Activated T-cell treated with anti-CD3 and anti-CD28 coated beads for 24 hours (primary cell): ENCODE results near the gene ACO2.
"Not testable (repeated sequence)": the region's sequence is repeated elsewhere in the genome, so short reads cannot be mapped to it uniquely, and the experiment has no call there.

Source experiments
- DNase-seq: peaks from one replicate; pipeline ENCODE4 v3.0.0-alpha.2; 2020; ENCODE audit warnings: low read depth

ACO2 gene

DNA sequence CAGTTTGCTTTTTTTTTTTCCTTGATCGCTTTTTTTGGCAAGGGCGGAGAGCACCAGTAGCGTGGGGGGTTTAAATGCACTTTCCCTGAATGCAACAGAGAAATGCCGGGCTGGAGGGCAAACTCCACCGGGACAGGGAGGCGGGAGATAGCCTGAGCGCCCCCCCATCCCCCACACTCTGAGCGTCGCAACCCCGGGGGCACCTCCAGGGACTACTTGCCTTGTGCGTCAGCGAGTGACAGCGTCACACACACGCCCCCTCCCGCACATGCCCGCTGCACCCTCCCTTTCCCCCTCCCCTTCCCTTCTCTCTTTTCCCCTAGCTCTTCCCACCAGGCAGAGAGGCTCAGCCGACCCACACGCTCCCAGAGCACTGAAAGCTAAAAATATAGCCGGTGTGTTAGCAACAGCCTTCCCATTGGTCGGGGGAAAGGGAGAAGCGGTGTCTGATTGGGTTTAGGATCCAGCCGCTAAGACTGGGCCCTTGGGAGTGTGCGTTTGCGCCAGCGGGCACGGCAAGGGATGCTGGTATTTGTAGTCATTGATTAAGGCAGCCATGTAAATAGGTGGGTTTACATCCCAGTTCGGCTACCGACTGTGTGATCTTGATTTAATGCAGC, 20.6 kb upstream of the ACO2 start:
- peak; percentile 90 for DNase-seq

DNA sequence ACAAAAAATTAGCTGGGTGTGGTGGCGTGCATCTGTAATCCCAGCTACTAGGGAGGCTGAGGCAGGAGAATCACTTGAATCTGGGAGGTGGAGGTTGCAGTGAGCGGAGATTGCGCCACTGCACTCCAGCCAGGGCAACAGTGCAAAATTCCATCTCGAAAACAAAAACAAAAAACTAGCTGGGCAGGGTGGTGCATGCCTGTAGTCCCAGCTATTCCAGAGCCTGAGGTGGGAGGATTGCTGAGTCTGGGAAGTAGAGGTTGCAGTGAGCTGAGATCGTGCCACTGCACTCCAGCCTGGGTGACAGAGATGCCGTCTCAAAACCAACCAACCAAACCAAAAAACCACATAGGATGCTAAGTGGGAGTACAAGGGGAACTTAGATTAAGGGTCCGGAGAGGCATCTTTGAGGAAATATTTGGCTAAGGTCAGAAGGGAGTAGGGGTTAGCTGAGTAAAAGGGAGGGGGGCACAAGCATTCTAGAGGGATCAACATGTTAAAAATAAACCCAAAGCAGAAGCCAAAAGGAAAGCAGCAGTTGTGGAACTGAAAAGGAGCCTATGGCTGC, 10.7 kb upstream of the ACO2 start:
- no peak for DNase-seq

DNA sequence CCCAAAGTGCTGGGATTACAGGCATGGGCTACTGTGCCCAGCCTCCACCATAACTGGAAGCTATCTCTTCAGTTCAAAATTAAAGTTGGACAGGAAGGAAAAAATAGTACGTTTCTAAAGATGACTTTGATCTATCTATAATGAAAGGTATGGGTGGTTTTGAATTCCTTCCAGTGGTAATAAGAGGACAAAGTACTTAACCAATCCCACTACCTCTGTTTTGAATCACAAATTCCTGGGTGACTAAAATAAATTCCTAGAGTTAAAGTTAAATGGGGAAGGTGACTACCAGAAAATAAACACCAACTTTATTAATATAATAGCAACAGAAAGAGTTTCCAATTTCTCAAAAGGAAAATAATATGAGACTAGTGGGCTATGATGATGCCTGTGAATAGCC, 9.5 kb upstream of the ACO2 start:
- no peak for DNase-seq

DNA sequence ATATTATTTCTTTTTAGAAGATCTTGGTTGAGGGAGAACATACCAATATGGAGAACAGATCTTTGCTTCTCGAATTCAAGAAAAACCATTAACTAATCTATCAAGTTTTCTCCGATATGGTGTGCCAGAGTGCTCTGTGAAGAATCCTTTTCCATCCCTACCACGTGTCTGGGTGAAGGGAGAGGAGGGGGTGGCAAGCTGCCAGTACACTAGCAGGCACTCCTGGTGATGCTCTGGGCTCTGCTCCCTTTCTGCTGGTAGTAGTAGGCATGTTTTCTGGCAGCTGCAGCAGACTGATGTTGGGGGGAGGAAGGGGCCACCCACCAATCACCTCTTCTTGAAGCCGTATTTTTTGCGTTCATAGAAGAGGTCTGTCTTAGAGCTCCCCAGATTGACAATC, 8.8 kb upstream of the ACO2 start:
- DNase-seq: not testable (repeated sequence)

DNA sequence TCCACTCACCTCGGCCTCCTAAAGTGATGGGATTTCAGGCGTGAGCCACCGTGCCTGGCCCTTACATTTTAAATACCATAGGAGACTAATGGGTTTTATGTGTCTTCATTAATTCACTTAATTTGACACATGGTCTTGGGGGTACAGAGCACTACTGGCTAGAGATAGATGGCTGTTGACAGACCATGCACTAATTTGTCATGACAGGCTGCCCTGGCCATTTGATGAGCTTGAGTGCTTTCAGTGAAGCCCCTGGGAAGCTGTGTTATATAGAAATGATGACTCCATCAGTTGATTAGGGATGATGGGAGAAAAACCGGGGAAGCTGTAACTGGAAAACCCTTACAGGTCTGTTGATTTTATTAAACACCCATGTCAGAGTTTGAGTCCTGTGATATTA, 7.0 kb upstream of the ACO2 start:
- DNase-seq: no peak

DNA sequence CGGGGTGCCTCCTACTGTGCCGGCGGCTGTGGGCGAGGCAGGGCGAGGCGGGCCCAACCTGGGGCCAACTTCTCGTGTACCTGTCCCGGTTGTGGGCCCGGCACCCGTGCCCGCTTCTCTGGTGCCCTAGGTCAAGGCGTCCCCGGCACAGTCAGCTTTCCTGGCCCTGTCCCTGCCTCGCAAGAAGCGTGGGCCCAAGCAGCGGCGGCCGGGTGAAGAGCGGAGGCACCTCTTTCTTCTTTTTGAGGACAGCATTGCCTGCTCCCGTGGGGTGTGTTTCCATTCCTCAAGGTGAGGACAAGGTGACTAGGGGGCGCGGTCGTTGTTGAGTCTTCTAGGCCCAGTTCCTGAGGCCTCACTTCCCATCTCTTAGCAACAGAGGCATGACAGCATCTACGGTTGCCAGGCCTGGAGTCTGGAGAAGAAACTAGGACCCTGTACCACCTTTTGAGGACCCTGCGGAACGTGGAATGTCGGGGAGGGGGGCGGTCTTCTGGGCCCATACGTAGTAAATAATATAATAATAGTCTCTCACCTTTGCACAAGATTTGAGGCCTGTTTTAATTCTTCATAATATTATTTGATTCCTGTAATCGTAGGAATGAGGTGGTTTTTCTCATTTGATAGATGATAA, 418 bp downstream of the ACO2 start:
- DNase-seq: no peak

DNA sequence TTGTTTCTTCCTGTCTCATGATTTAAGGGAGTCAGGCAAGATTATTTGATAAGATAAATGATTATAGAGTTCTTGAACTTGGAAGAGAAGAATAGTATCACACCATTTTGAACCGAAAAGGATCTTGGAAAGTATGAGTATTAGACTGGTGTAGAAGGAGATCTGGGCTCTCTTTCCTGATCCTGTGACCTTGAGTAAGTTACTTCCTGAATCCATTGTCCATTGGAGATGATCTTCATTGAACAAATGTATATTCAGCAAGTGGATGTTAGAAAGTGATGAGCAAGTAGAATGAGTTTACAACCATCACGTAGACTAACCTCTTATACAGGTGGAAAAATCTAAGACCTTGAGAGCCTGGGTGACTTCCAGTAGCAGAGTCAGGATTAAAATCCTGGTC, 2.0 kb downstream of the ACO2 start:
- no peak for DNase-seq

DNA sequence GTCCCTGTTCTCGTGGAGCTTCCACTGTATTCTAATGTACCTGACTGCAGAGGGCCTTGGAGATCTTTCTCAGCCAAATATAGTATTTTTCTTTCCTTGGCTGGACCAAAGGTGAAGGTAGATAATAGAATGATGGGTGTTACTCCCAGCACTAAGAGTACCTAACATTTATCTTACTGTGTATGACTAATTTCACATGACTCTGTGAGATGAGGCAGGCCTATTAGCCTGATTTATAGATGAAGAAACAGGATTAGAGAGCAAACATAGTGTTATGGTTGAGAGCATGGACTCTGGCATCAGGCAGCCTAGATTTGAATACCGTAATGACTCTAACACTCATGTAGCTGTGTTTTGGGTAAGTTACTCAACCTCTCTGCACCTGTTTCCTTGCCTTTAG, 2.7 kb downstream of the ACO2 start:
- DNase-seq: no peak

DNA sequence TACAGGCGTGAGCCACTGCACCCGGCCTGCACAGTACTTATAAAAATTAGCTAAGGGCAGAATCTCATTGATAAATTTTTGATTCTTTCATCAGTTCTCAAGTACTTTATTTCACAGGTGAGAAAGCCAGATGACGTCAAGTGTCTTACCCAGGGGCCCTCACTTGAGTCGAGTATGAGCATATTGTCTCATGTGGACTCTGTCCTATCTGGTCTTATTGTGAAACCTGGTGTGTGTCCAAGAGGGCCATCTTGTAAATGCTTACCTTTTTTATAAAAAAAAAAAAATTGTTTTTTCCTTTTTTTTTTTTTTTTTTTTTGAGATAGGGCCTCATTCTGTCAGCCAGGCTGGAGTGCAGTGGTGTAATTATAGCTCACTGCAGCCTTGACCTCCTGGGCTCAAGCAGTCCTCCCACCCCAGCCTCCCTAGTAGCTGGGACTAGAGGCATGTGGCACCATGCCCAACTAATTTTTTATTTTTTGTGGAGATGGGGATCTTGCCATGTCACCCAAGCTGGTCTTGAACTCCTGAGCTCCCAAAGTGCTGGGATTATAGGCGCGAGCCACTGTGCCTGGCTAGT, 6.0 kb downstream of the ACO2 start:
- no peak for DNase-seq

DNA sequence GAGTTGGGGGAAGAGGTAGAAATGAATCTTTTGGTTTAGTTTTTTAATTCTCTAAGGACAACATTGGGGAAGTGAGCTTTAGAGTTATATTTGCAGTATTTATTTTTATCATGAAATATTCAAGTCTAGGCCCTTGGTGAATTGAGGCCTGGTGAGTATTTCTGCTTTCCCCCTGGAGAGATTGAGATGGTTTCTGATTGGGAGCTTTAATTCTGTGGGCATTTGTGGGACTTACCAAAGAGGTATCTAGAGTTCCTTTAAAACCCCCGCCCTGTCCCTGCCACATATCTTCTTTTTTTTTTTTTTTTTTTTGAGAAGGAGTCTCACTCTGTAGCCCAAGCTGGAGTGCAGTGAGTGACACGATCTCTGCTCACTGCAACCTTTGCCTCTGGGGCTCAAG, 9.6 kb downstream of the ACO2 start:
- DNase-seq: no peak

DNA sequence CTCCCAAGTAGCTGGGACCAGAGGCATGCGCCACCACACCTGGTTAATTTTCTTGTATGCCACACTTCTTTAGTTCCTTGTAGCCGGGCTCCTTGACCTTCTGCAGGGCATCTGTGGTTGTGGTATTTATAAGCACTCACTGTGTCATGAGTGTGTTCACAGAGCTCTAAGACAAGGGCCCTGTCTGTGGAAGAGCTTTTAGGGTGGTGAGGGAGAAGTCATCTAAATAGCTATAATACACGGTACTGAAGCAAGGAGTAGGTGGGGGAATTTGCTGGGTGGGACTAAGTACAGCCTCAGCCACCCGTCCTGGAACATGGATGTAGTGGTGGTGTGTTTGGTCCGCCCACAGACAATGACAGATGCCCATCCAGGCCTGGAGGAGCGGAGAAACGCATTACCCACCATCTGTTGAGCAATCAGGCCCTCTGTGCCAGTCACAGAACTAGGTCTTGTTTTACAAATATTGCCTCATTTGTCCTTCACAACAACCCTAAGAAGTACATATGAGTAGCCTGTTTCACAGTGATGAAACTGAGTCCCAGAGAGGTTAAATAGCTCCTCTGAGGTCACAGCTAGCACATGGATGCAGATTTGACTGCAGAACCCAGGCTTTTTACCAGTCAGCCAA, 10.1 kb downstream of the ACO2 start:
- no peak for DNase-seq

DNA sequence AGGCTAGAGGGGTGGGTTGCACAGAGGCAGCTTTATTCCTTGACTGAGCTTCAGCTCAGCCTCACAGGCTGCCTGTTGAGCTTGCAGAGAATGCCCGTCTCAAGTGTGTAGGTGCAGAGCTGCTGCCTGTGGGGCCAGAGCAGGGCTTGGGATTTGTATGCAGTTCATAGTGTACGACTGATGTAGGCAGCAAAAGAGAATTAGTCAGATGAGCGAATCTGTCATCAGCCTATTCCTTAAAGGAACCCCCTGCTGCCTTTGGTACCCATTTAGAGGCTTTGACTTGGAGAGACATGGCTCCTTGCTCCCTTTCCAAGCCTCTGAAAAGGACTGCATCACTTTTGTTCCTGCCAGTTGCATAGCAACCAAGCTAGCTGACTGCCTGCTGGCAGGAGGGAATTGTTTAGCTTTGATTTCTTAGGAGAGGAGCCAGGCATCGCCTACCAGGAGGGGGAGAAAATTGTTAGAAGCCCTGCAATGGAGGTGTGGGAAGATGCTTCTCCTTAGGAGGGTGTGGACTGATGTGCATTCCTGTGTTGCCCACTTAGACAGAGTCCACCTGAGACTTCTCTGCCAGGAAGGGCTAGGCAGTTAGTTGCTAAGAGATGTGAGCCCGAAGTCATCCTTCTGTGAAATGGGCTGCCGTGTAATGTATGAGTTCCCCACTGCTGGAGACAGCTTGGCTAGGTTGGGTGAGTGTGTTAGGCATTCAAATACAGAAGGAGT, 10.9 kb downstream of the ACO2 start:
- no peak for DNase-seq

DNA sequence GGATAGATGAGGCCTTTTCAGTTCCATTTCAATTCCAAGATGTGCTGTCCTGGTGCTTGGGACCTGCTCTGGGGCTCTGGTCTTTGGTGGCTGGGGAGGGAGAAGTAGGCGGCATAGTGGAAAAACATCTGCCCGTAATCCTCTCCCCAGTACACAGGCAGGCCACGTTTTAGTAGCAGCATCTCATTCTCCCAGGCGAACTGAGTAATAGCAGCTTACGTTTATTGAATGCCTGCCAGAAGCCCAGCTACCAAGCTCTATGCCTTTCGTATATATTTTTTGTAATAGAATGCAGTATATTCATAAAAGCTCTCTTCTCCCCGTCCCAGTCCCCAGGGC, 11.4 kb downstream of the ACO2 start:
- no peak for DNase-seq

DNA sequence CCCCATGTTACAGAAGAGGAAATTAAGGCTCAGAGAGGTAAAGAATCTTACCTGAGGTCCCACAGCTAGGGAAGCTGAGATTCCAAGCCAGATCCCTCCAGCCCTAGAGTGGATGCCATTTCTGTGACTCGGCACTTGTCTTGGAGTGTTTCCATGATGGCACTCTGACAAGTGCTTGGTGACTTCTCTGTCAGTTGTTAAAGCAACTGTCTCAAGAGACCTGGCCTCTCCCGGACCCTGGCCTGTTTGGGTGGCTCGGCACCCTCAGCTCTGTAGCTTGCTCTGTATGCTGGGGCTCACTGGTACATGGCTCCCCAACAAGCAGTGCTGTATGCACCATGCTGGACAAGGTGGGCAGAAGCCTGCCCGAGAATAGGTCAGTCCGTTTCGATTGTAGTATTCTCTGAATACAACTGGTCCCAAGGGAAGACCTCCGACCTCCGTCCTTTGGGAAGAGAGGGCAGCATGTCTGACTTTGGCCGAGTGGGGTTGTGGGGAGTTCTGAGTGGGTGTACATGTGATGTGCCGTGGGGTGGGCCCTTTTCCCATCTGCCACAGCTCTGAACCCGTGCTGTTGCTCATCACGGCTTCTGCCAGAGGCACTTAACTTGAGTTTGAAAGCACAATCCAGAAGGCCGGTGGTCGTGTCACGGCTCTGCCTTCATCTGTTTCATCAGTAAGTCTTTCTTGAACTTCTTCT, 12.4 kb downstream of the ACO2 start:
- DNase-seq: no peak

DNA sequence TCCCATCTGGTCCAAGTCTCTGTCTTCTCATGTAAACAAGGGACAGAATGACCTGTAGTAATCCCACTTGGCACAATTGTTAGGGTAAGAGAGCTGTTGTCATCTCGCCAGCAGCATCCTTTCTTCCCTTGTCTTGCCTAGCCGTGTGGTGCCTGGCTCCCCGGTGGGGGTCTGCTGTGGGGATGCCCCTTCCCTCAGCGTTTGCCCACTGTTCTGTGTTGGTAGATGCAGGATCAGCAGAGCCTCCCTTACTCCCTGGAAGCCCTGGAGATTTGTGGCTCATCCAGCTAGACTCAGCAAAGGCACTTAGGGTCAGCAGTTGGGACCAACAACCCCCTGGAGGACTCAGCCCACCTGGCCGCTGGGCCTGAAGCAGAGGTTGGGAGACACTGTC, 13.0 kb downstream of the ACO2 start:
- DNase-seq: no peak

DNA sequence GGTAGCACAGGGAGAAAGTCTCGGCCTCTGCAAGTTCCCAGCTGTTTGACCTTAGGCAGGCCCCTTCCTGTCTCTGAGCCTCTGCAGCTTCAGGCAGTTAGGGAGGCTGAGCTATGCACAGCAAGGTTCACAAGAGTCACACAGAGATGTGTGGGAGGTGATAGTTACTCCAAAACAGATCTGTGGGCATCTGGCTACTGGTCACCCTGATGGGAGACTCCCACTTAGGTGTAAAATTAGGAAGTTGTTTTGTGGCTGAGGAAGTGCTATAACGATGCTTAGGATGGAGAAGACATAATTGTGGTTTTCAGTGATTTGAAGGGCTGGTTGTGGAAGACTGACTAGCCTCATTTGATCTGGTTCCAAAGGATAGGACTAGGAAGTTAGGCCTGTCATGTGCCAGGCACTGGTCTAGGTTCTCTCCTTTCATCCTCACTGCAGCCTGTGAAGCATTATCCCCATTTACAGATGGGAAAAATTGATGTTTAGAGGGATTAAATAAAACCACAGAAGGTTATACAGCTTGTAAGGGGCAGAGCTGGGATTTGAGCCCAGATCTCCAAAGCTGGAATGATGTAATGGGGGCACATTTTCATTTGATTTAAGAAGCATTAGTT, 13.5 kb downstream of the ACO2 start:
- DNase-seq: no peak

DNA sequence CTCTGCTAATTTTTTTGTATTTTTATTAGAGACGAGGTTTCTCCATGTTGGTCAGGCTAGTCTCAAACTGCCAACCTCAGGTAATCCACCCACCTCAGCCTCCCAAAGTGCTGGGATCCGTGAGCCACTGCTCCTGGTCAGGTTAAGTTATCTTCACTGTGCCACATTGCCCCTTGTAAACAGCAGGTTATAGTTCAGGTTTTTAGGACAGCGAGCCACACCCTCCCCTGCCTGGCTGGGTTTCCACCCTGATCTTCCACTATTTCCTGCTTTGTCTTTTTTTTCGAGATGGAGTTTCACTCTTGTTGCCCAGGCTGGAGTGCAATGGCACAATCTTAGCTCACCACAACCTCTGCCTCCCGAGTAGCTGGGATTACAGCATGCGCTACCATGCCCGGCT, 16.1 kb downstream of the ACO2 start:
- no peak for DNase-seq

DNA sequence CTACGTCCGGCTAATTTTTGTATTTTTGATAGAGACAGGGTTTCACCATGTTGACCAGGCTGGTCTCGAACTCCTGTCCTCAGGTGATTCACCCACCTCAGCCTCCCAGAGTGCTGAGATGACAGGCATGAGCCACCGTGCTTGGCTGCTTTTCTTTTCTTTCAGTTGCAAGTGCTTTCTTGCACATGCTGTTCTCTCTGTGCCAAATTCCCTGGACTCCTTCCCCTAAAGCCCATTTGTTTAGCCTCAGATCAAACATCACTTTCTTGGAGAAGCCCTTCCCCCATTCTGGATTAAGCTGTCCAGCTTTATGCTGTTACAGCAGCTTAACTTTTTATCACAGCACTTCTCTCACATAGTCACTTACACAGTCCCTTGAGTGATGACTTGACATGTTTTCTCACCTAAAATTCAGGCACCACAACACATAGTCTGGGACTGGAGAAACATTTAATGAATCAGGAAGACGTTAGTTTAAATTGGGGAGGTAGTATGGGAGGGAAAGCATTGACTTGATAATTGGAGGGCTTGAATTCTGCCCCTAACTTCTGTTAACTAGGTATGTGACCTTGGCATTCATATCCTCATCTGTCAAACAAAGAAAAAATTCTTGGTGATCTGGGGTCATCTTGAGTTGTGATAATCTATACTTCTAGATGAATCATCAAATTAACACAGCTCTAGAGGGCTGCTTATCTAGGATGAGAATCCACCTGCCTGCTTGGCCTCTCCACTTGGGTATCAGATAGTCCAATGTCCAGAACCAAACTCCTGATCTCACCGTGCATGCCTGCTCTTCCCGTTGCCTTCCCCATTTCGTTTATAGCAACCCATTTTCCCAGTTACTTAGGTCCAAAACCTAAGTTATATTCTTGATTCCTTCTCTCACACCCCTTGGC, 18.4 kb downstream of the ACO2 start:
- no peak for DNase-seq

DNA sequence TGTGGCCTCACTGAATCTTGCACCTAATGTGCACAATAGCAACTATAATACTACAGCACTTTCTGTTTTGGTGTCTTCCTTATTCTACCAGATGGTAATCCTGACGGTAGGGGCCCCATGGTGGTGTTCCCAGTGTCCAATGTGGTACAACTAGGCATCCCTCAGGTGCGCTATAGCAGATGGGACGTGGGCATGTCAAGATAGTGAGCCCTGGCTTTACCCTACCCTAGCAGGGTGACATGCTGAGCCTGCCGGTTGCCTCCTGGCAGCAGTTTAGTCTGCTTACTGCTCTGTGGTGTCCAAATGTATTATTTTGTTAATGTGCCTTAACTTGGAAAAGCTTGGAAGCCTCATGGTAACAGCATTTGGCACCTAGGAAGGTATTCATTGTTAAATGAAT, 19.2 kb downstream of the ACO2 start:
- DNase-seq: no peak

DNA sequence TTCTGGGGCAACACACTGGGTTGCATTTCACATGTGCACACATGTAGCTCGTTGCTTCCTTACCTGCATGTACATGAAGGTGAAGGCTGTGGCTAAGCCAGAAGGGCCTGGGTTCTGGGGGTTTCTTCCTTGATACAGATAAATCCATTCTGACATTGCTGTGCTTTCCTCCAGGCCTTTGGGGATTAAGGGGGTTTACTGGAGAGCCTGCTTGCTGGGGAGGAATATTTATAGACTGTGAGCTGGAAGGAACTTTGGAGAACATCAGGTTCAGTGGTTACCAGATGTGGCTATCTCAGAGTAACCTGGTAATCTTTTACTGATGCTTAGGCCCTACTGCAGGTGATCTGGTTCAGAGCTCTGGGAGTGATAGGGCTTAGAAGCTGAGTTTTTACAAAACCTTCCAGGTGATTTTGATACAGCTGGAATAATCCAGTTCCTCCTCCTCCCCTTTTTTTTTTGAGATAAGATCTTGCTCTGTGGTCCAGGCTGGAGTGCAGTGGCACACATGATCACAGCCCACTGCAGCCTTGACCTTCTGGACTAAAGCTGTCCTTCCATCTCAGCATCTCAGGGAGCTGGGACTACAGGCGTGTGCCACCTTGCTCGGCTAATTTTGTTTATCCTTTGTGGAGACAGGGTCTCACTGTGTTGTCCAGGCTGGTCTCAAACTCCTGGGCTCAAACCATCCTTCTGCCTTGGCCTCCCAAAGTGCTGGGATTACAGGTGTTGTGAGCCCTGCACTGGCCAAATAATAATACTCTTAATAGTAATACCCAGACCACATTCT, 19.9 kb downstream of the ACO2 start:
- DNase-seq: no peak
